Measurements from ENCODE around the gene ZBTB46. TPM values are rescaled to one million over a fixed set of nuclear protein-coding genes. Genes with fewer than 3 reads are reported as not detected.

The ZBTB46 gene
- total and polyA plus RNA-seq, 2 donors (not counting 1 experiment from before 2014, with no cell fraction given): 0.96 to 4.5 TPM

GRCh38 chr20:63706027-63706695 lies 124.9 kb downstream of the ZBTB46 start:
- Histone ChIP-seq H3K27me3 (ENCODE audit: control insufficient read depth, insufficient read depth, low read length) (no peaks in the 10 kb centered on the region), H3K36me3 (ENCODE audit: control insufficient read depth, insufficient read depth, low read length) (peaks cover 33% of the 10 kb centered on the region), H3K4me3 (replicated peaks in 1 of 4; ENCODE audit: control extremely low read depth in 1 of 4, insufficient read depth in 1 of 4, low read depth in 3 of 4, low read length in 4 of 4) (peak overlapping the region; percentile 62 to 89 (median 74)), H4K20me1 (ENCODE audit: control insufficient read depth, extremely low read depth, insufficient read depth, low read length) (no peaks in the 10 kb centered on the region), H3K9me3 (ENCODE audit: control insufficient read depth, insufficient read depth, low read depth, low read length) (no peaks in the 10 kb centered on the region), H3K9ac (ENCODE audit: insufficient read depth, low read length) (peak overlapping the region; percentile 91), H3K4me1 (ENCODE audit: control insufficient read depth, extremely low read depth, insufficient read depth, low read length) (peaks cover 9% of the 10 kb centered on the region), H3K4me2 (ENCODE audit: extremely low read depth, insufficient read depth, low read length) (peak overlapping the region; percentile 99), H2AFZ (ENCODE audit: low read length) (no peak overlapping the region), H3K79me2 (ENCODE audit: control insufficient read depth, insufficient read depth, low read length) (peaks cover 53% of the 10 kb centered on the region), H3K27ac (ENCODE audit: insufficient read depth, low read length) (peak overlapping the region; percentile 80)
- TF ChIP-seq EZH2 (IDR thresholded peaks at IDR 0.05; ENCODE audit: low read length, missing control alignments) (no peak), CTCF (conservative IDR thresholded peaks at IDR 0.05 in 1 of 2, IDR thresholded peaks at IDR 0.05 in 1 of 2; ENCODE audit: low read depth in 1 of 2, low read length in 2 of 2) (no peak)
- DNase-seq (ENCODE audit: low read depth in 2 of 2): no peak

GRCh38 chr20:63705232-63706026 lies 125.6 kb downstream of the ZBTB46 start:
- peak overlapping the region; percentile 99 for H3K4me2 ChIP-seq (ENCODE audit: extremely low read depth, insufficient read depth, low read length)
- DNase-seq (ENCODE audit: low read depth in 2 of 2): no peak
- no peak for TF ChIP-seq EZH2 (IDR thresholded peaks at IDR 0.05; ENCODE audit: low read length, missing control alignments)
- no peak for TF ChIP-seq CTCF (conservative IDR thresholded peaks at IDR 0.05 in 1 of 2, IDR thresholded peaks at IDR 0.05 in 1 of 2; ENCODE audit: low read depth in 1 of 2, low read length in 2 of 2)
- H4K20me1 ChIP-seq (ENCODE audit: control insufficient read depth, extremely low read depth, insufficient read depth, low read length): no peaks in the 10 kb centered on the region
- H3K9me3 ChIP-seq (ENCODE audit: control insufficient read depth, insufficient read depth, low read depth, low read length): no peaks in the 10 kb centered on the region
- H2AFZ ChIP-seq (ENCODE audit: low read length): no peak overlapping the region
- peaks cover 9% of the 10 kb centered on the region for H3K4me1 ChIP-seq (ENCODE audit: control insufficient read depth, extremely low read depth, insufficient read depth, low read length)
- H3K27ac ChIP-seq (ENCODE audit: insufficient read depth, low read length): no peak overlapping the region
- H3K36me3 ChIP-seq (ENCODE audit: control insufficient read depth, insufficient read depth, low read length): peaks cover 32% of the 10 kb centered on the region
- peaks cover 49% of the 10 kb centered on the region for H3K79me2 ChIP-seq (ENCODE audit: control insufficient read depth, insufficient read depth, low read length)
- no peaks in the 10 kb centered on the region for H3K27me3 ChIP-seq (ENCODE audit: control insufficient read depth, insufficient read depth, low read length)
- H3K4me3 ChIP-seq (replicated peaks in 1 of 4; ENCODE audit: control extremely low read depth in 1 of 4, insufficient read depth in 1 of 4, low read depth in 3 of 4, low read length in 4 of 4): no peak overlapping the region
- H3K9ac ChIP-seq (ENCODE audit: insufficient read depth, low read length): no peak overlapping the region

- Histone ChIP-seq H3K4me2 (ENCODE audit: extremely low read depth, insufficient read depth, low read length) (no peak overlapping the region), H3K4me3 (replicated peaks in 1 of 4; ENCODE audit: control extremely low read depth in 1 of 4, insufficient read depth in 1 of 4, low read depth in 3 of 4, low read length in 4 of 4) (no peak overlapping the region), H4K20me1 (ENCODE audit: control insufficient read depth, extremely low read depth, insufficient read depth, low read length) (no peaks in the 10 kb centered on the region), H3K36me3 (ENCODE audit: control insufficient read depth, insufficient read depth, low read length) (peaks cover 37% of the 10 kb centered on the region), H3K27ac (ENCODE audit: insufficient read depth, low read length) (no peak overlapping the region), H3K9ac (ENCODE audit: insufficient read depth, low read length) (no peak overlapping the region), H3K4me1 (ENCODE audit: control insufficient read depth, extremely low read depth, insufficient read depth, low read length) (peaks cover 9% of the 10 kb centered on the region), H3K79me2 (ENCODE audit: control insufficient read depth, insufficient read depth, low read length) (peaks cover 47% of the 10 kb centered on the region), H2AFZ (ENCODE audit: low read length) (no peak overlapping the region), H3K27me3 (ENCODE audit: control insufficient read depth, insufficient read depth, low read length) (no peaks in the 10 kb centered on the region), H3K9me3 (ENCODE audit: control insufficient read depth, insufficient read depth, low read depth, low read length) (no peaks in the 10 kb centered on the region)
- DNase-seq (ENCODE audit: low read depth in 2 of 2): no peak
- TF ChIP-seq CTCF (conservative IDR thresholded peaks at IDR 0.05 in 1 of 2, IDR thresholded peaks at IDR 0.05 in 1 of 2; ENCODE audit: low read depth in 1 of 2, low read length in 2 of 2) (no peak), EZH2 (IDR thresholded peaks at IDR 0.05; ENCODE audit: low read length, missing control alignments) (no peak)
Observed at GRCh38 chr20:63704749-63705117, 126.3 kb downstream of the ZBTB46 start.
